Measurements from ENCODE around the gene LPCAT1.

The LPCAT1 gene

GRCh38 chr5:1510151-1510561 lies 13.6 kb downstream of the LPCAT1 start:
- ATAC-seq: no peak
- TF ChIP-seq ZC3H10 (CRISPR knock-in tag; IDR thresholded peaks at IDR 0.05): no peak
- TF ChIP-seq PPARA (CRISPR knock-in tag; IDR thresholded peaks at IDR 0.05; ENCODE audit: borderline replicate concordance): no peak
- no peak for TF ChIP-seq ISL1 (CRISPR knock-in tag; IDR thresholded peaks at IDR 0.05)
- no peak for TF ChIP-seq ZFP3 (CRISPR knock-in tag; IDR thresholded peaks at IDR 0.05)
- TF ChIP-seq ARNTL (CRISPR knock-in tag; IDR thresholded peaks at IDR 0.05; ENCODE audit: borderline replicate concordance, low read depth): no peak
- no peak for TF ChIP-seq OSR1 (CRISPR knock-in tag; IDR thresholded peaks at IDR 0.05)
- TF ChIP-seq, protein P1, sequence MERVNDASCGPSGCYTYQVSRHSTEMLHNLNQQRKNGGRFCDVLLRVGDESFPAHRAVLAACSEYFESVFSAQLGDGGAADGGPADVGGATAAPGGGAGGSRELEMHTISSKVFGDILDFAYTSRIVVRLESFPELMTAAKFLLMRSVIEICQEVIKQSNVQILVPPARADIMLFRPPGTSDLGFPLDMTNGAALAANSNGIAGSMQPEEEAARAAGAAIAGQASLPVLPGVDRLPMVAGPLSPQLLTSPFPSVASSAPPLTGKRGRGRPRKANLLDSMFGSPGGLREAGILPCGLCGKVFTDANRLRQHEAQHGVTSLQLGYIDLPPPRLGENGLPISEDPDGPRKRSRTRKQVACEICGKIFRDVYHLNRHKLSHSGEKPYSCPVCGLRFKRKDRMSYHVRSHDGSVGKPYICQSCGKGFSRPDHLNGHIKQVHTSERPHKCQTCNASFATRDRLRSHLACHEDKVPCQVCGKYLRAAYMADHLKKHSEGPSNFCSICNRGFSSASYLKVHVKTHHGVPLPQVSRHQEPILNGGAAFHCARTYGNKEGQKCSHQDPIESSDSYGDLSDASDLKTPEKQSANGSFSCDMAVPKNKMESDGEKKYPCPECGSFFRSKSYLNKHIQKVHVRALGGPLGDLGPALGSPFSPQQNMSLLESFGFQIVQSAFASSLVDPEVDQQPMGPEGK (CRISPR knock-in tag; IDR thresholded peaks at IDR 0.05; ENCODE audit: borderline replicate concordance): no peak
- TF ChIP-seq, protein P2, sequence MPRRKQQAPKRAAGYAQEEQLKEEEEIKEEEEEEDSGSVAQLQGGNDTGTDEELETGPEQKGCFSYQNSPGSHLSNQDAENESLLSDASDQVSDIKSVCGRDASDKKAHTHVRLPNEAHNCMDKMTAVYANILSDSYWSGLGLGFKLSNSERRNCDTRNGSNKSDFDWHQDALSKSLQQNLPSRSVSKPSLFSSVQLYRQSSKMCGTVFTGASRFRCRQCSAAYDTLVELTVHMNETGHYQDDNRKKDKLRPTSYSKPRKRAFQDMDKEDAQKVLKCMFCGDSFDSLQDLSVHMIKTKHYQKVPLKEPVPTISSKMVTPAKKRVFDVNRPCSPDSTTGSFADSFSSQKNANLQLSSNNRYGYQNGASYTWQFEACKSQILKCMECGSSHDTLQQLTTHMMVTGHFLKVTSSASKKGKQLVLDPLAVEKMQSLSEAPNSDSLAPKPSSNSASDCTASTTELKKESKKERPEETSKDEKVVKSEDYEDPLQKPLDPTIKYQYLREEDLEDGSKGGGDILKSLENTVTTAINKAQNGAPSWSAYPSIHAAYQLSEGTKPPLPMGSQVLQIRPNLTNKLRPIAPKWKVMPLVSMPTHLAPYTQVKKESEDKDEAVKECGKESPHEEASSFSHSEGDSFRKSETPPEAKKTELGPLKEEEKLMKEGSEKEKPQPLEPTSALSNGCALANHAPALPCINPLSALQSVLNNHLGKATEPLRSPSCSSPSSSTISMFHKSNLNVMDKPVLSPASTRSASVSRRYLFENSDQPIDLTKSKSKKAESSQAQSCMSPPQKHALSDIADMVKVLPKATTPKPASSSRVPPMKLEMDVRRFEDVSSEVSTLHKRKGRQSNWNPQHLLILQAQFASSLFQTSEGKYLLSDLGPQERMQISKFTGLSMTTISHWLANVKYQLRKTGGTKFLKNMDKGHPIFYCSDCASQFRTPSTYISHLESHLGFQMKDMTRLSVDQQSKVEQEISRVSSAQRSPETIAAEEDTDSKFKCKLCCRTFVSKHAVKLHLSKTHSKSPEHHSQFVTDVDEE (CRISPR knock-in tag; IDR thresholded peaks at IDR 0.05): no peak
- no peak for TF ChIP-seq ESRRG (CRISPR knock-in tag; IDR thresholded peaks at IDR 0.05)
- TF ChIP-seq, protein P3, sequence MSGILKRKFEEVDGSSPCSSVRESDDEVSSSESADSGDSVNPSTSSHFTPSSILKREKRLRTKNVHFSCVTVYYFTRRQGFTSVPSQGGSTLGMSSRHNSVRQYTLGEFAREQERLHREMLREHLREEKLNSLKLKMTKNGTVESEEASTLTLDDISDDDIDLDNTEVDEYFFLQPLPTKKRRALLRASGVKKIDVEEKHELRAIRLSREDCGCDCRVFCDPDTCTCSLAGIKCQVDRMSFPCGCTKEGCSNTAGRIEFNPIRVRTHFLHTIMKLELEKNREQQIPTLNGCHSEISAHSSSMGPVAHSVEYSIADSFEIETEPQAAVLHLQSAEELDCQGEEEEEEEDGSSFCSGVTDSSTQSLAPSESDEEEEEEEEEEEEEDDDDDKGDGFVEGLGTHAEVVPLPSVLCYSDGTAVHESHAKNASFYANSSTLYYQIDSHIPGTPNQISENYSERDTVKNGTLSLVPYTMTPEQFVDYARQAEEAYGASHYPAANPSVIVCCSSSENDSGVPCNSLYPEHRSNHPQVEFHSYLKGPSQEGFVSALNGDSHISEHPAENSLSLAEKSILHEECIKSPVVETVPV (CRISPR knock-in tag; IDR thresholded peaks at IDR 0.05): no peak
- TF ChIP-seq TOX (CRISPR knock-in tag; IDR thresholded peaks at IDR 0.05; ENCODE audit: borderline replicate concordance): no peak

- ATAC-seq: no peak
- no peak for TF ChIP-seq GLIS3 (CRISPR knock-in tag; IDR thresholded peaks at IDR 0.05)
- no peak for TF ChIP-seq ZNF565 (CRISPR knock-in tag; conservative IDR thresholded peaks at IDR 0.05; ENCODE audit: low read depth)
- TF ChIP-seq SNAI2 (CRISPR knock-in tag; IDR thresholded peaks at IDR 0.05): no peak
- no peak for TF ChIP-seq ZNF70 (CRISPR knock-in tag; IDR thresholded peaks at IDR 0.05)
- no peak for TF ChIP-seq PPARA (CRISPR knock-in tag; IDR thresholded peaks at IDR 0.05; ENCODE audit: borderline replicate concordance)
- TF ChIP-seq OSR1 (CRISPR knock-in tag; IDR thresholded peaks at IDR 0.05): no peak
- no peak for TF ChIP-seq ISL1 (CRISPR knock-in tag; IDR thresholded peaks at IDR 0.05)
- TF ChIP-seq, protein P3 (CRISPR knock-in tag; IDR thresholded peaks at IDR 0.05): no peak
- TF ChIP-seq ZC3H10 (CRISPR knock-in tag; IDR thresholded peaks at IDR 0.05): no peak
- TF ChIP-seq, protein P4, sequence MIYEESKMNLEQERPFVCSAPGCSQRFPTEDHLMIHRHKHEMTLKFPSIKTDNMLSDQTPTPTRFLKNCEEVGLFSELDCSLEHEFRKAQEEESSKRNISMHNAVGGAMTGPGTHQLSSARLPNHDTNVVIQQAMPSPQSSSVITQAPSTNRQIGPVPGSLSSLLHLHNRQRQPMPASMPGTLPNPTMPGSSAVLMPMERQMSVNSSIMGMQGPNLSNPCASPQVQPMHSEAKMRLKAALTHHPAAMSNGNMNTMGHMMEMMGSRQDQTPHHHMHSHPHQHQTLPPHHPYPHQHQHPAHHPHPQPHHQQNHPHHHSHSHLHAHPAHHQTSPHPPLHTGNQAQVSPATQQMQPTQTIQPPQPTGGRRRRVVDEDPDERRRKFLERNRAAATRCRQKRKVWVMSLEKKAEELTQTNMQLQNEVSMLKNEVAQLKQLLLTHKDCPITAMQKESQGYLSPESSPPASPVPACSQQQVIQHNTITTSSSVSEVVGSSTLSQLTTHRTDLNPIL (CRISPR knock-in tag; IDR thresholded peaks at IDR 0.05; ENCODE audit: low read depth): no peak
- no peak for TF ChIP-seq BACH2 (CRISPR knock-in tag; IDR thresholded peaks at IDR 0.05; ENCODE audit: borderline replicate concordance)
- TF ChIP-seq ESRRG (CRISPR knock-in tag; IDR thresholded peaks at IDR 0.05): no peak
- no peak for TF ChIP-seq ZNF8 (CRISPR knock-in tag; IDR thresholded peaks at IDR 0.05)
- TF ChIP-seq, protein P5, sequence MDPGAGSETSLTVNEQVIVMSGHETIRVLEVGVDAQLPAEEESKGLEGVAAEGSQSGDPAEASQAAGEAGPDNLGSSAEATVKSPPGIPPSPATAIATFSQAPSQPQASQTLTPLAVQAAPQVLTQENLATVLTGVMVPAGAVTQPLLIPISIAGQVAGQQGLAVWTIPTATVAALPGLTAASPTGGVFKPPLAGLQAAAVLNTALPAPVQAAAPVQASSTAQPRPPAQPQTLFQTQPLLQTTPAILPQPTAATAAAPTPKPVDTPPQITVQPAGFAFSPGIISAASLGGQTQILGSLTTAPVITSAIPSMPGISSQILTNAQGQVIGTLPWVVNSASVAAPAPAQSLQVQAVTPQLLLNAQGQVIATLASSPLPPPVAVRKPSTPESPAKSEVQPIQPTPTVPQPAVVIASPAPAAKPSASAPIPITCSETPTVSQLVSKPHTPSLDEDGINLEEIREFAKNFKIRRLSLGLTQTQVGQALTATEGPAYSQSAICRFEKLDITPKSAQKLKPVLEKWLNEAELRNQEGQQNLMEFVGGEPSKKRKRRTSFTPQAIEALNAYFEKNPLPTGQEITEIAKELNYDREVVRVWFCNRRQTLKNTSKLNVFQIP (CRISPR knock-in tag; IDR thresholded peaks at IDR 0.05; ENCODE audit: borderline replicate concordance, low read depth): no peak
Observed at GRCh38 chr5:1509346-1510085, 14.2 kb downstream of the LPCAT1 start.
